ELF-1 (cell line): Measurements from ENCODE around the gene RNF13.
A peak's percentile ranks its signal among the peaks of the same experiment; 100 is the strongest.
"Not testable (repeated sequence)": the region's sequence is repeated elsewhere in the genome, so short reads cannot be mapped to it uniquely, and the experiment has no call there.

ENCODE experiments used
- DNase-seq: peaks from one replicate; pipeline ENCODE4 v3.0.0-alpha.2; 2016; ENCODE audit warnings: low read depth, low spot score

Gene RNF13

GRCh38 chr3:149801195-149801594 lies 11.8 kb upstream of the RNF13 start:
- DNase-seq: no peak

- DNase-seq: no peak
Measured at GRCh38 chr3:149801639-149802038, 11.4 kb upstream of the RNF13 start.

GRCh38 chr3:149806171-149806778 lies 6.7 kb upstream of the RNF13 start:
- DNase-seq: no peak

GRCh38 chr3:149808209-149808829 lies 4.7 kb upstream of the RNF13 start:
- DNase-seq: peak; percentile 47

GRCh38 chr3:149809699-149810098 lies 3.3 kb upstream of the RNF13 start:
- DNase-seq: no peak

- no peak for DNase-seq
Measured at GRCh38 chr3:149810846-149811245, 2.2 kb upstream of the RNF13 start.

GRCh38 chr3:149812165-149812605 lies 830 bp upstream of the RNF13 start:
- no peak for DNase-seq

GRCh38 chr3:149813367-149814281 lies 609 bp downstream of the RNF13 start:
- peak; percentile 93 for DNase-seq

GRCh38 chr3:149815321-149815720 lies 2.3 kb downstream of the RNF13 start:
- no peak for DNase-seq

GRCh38 chr3:149815728-149816127 lies 2.7 kb downstream of the RNF13 start:
- no peak for DNase-seq

GRCh38 chr3:149816311-149816710 lies 3.3 kb downstream of the RNF13 start:
- DNase-seq: no peak

- DNase-seq: no peak
Measured at GRCh38 chr3:149816986-149817385, 4.0 kb downstream of the RNF13 start.

- DNase-seq: no peak
Measured at GRCh38 chr3:149819432-149819831, 6.4 kb downstream of the RNF13 start.

GRCh38 chr3:149820183-149820582 lies 7.2 kb downstream of the RNF13 start:
- DNase-seq: peak; percentile 14

GRCh38 chr3:149826636-149827035 lies 13.6 kb downstream of the RNF13 start:
- no peak for DNase-seq

- no peak for DNase-seq
Measured at GRCh38 chr3:149828390-149828789, 15.4 kb downstream of the RNF13 start.

- DNase-seq: not testable (repeated sequence)
Measured at GRCh38 chr3:149829631-149830030, 16.6 kb downstream of the RNF13 start.

GRCh38 chr3:149830902-149831301 lies 17.9 kb downstream of the RNF13 start:
- no peak for DNase-seq

- no peak for DNase-seq
Measured at GRCh38 chr3:149831321-149831720, 18.3 kb downstream of the RNF13 start.

GRCh38 chr3:149832086-149832485 lies 19.1 kb downstream of the RNF13 start:
- no peak for DNase-seq

GRCh38 chr3:149833241-149833640 lies 20.2 kb downstream of the RNF13 start:
- DNase-seq: no peak

- DNase-seq: not testable (repeated sequence)
Measured at GRCh38 chr3:149838491-149838890, 25.5 kb downstream of the RNF13 start.
